H1 (cell line): Measurements from ENCODE around the gene BIN2. TPM values are rescaled to one million over a fixed set of nuclear protein-coding genes. Genes with fewer than 3 reads are reported as not detected.

Source experiments
- CHD1 ChIP-seq: IDR thresholded peaks from 2 replicates; pipeline ENCODE4 v1.6.1; 2012; ENCODE audit warnings: low read depth, low read length, improper control_type of control experiment
- CTBP2 ChIP-seq: IDR thresholded peaks from 2 replicates; pipeline ENCODE4 v1.7.0; 2011; ENCODE audit warnings: borderline replicate concordance, mild to moderate bottlenecking, moderate library complexity, mixed read lengths, low read length; ENCODE audit not compliant: insufficient read depth, insufficient read length
- FOSL1 ChIP-seq: IDR thresholded peaks from 2 replicates; pipeline ENCODE4 v1.6.1; 2011; ENCODE audit warnings: mild to moderate bottlenecking, low read depth, low read length, moderate library complexity; ENCODE audit not compliant: insufficient read depth
- HDAC6 ChIP-seq: IDR thresholded peaks from one replicate; pipeline ENCODE4 v1.7.1; 2012; ENCODE audit warnings: low read depth, mild to moderate bottlenecking, inconsistent platforms, low read length, moderate library complexity
- JUN ChIP-seq: IDR thresholded peaks from 2 replicates; pipeline ENCODE4 v1.6.1; 2011; ENCODE audit warnings: low read depth, mild to moderate bottlenecking, improper control_type of control experiment, low read length
- MAFK ChIP-seq: IDR thresholded peaks from 2 replicates; pipeline ENCODE4 v1.6.1; 2012; ENCODE audit warnings: low read depth, mild to moderate bottlenecking, improper control_type of control experiment, low read length
- RNF2 ChIP-seq: fragments of 200-900, 300-1000 bp; sonication (generic); IDR thresholded peaks from 2 replicates; pipeline ENCODE4 v1.7.1; 2016; ENCODE audit warnings: borderline replicate concordance, low read depth, mild to moderate bottlenecking, antibody characterized with exemption, low read length; ENCODE audit not compliant: poor library complexity, severe bottlenecking; ENCODE audit errors: missing control alignments
- TBP ChIP-seq: IDR thresholded peaks from 2 replicates; pipeline ENCODE4 v1.6.1; 2011; ENCODE audit warnings: low read depth, low read length, improper control_type of control experiment
- polyA plus RNA-seq, 7 experiments: library from polyadenylated mRNA; depleted of rRNA in 3 of 7; stranded (reverse) in 5 of 7; unstranded in 2 of 7; fragments of >200 nt in 5 of 7; fragments of 200-250 nt in 2 of 7; gene quantifications; 1 replicate in 5 of 7; 2 replicates in 1 of 7; 4 replicates in 1 of 7; pipeline versions ENCODE4 v1.2.1 to v1.2.3, GENCODE V29; 2011 to 2013; ENCODE audit warnings: missing spikeins in 2 of 7, mixed read lengths in 2 of 7
- total RNA-seq: library from RNA; stranded (reverse); fragmentation: NEBNext Ultra II Directional; extraction: Animal tissue kit (Norgen Biotek cat#: 25700); gene quantifications from 2 replicates; pipeline ENCODE4 v1.2.1, GENCODE V29; 2021

BIN2 gene
- total and polyA plus RNA-seq, 2 of the 8 experiments (the other 6 are each of a cell fraction or from before 2014, with no cell fraction given): not detected

DNA sequence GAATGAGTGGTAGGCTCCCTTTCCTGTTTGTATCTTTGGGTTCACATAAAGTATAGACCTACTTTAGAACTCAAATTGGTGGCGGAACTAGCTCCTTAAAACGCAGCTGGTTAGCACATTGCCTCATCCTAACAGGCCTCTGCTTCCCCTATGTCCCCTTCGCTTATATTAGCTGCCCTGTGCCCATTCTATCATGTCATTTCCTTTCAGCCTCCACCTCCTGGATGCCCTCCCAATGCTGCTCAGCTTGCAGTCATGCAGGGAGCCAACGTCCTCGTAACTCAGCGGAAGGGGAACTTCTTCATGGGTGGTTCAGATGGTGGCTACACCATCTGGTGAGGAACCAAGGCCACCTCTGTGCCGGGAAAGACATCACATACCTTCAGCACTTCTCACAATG, 81.9 kb downstream of the BIN2 start (continued):
- TF ChIP-seq CHD1 (no peak), MAFK (no peak), FOSL1 (no peak), CTBP2 (no peak), JUN (no peak), HDAC6 (no peak), RNF2 (no peak), TBP (no peak)
